Measurements from ENCODE around the gene PGLYRP3. TPM values are rescaled to one million over a fixed set of nuclear protein-coding genes. Genes with fewer than 3 reads are reported as not detected.
"Not testable (repeated sequence)": the region's sequence is repeated elsewhere in the genome, so short reads cannot be mapped to it uniquely, and the experiment has no call there.

Gene PGLYRP3
- total RNA-seq, 2 experiments from 2014 or later: not detected

- no peaks in the 10 kb centered on the region for H3K36me3 ChIP-seq (ENCODE audit: insufficient read depth, low read length)
- Mint-ChIP-seq H3K4me3 (no peak overlapping the region), H3K4me1 (ENCODE audit: low read depth) (peaks cover 22% of the 10 kb centered on the region), H3K36me3 (ENCODE audit: low read depth) (no peaks in the 10 kb centered on the region), H3K9me3 (no peaks in the 10 kb centered on the region), H3K27me3 (peaks cover 36% of the 10 kb centered on the region), H3K27ac (no peak overlapping the region)
- H3K27ac ChIP-seq (ENCODE audit: low read depth in 1 of 2, low read length in 2 of 2): no peak overlapping the region
- TF ChIP-seq, protein P1, sequence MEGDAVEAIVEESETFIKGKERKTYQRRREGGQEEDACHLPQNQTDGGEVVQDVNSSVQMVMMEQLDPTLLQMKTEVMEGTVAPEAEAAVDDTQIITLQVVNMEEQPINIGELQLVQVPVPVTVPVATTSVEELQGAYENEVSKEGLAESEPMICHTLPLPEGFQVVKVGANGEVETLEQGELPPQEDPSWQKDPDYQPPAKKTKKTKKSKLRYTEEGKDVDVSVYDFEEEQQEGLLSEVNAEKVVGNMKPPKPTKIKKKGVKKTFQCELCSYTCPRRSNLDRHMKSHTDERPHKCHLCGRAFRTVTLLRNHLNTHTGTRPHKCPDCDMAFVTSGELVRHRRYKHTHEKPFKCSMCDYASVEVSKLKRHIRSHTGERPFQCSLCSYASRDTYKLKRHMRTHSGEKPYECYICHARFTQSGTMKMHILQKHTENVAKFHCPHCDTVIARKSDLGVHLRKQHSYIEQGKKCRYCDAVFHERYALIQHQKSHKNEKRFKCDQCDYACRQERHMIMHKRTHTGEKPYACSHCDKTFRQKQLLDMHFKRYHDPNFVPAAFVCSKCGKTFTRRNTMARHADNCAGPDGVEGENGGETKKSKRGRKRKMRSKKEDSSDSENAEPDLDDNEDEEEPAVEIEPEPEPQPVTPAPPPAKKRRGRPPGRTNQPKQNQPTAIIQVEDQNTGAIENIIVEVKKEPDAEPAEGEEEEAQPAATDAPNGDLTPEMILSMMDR (IDR thresholded peaks at IDR 0.05): no peak
- H3K4me3 ChIP-seq (ENCODE audit: low read length): no peak overlapping the region
- H3K27me3 ChIP-seq (ENCODE audit: control insufficient read depth in 1 of 2, insufficient read depth in 2 of 2, low read length in 2 of 2): peaks cover 0 to 3% of the 10 kb centered on the region in 2 experiments
- CTCF ChIA-PET: no interaction called here
- ATAC-seq (ENCODE audit: poor library complexity): no peak
- POLR2A ChIA-PET: no interaction called here
- peaks cover 20% of the 10 kb centered on the region for H3K4me1 ChIP-seq (ENCODE audit: insufficient read depth, low read length)
- H3K9me3 ChIP-seq (ENCODE audit: control insufficient read depth in 1 of 2, insufficient read depth in 1 of 2, low read length in 2 of 2): no peaks in the 10 kb centered on the region
- intact Hi-C loops (cut with DNase I, micrococcal nuclease): loop anchor here in 1 of 2 experiments (10.0 kb wide), 1 partner anchor 395 kb away; no protein-coding TSS in a partner anchor
- DNase-seq: no peak
Measured at GRCh38 chr1:153349363-153350320, 36.9 kb upstream of the PGLYRP3 start.

DNA sequence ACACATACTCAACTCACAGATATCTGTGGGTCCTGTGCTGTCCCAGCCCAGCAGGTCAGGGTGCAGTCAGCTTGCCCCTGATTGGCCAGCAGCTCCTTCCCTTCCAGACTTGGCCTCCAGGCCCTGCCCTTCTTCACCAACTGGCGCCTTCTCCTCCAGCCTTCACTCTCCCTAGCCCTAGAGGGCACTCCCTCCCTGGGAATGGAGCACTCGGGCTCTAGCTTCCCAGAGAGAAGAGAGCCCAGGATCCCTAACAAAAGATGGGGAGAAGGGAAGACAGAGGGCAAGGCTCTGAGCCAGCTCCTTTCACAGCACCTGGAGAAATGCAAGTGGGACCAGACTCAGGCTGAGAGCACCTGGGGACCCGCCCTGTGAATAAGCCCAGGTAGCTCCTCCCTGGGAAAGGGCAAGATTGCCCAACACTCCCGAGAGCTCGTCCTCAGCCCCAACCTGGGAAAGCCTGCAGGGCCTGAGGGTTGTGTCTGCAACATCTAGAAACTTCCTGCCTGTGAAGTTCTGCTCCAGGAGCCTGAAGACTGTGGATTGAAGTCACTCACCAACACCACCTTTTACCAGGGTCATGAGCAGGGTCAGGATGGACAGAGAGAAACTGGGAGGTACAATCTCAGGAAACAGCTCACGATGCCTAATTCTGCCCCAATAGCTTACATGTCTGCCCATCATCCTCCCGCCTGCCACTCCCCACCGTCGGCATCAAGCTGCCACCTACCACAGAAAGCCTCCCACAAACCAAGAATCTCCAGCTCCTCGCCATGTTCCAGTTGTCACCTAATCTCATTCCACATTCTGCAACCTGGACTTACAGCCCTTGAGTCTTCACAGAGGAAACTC lies 36.0 kb upstream of the PGLYRP3 start, which contains the start of gene PGLYRP4:
Gene PGLYRP4 (minus strand): TSS at position 331 of the 852 bp plus-strand sequence. CDS start 909 bp downstream, outside the sequence.
- H3K4me1 Mint-ChIP-seq (ENCODE audit: low read depth): peaks cover 29% of the 10 kb centered on the region
- DNase-seq (no peak), ATAC-seq (ENCODE audit: poor library complexity) (no peak)
- no peaks in the 10 kb centered on the region for H3K9me3 Mint-ChIP-seq
- intact Hi-C loops (cut with DNase I, micrococcal nuclease): no loop called here
- H3K27ac Mint-ChIP-seq: no peak within 1 kb of the TSS
- POLR2A ChIA-PET: no interaction called here
- Histone ChIP-seq H3K4me1 (ENCODE audit: insufficient read depth, low read length) (peaks cover 25% of the 10 kb centered on the region), H3K27ac (ENCODE audit: low read depth in 1 of 2, low read length in 2 of 2) (no peak within 1 kb of the TSS), H3K9me3 (ENCODE audit: control insufficient read depth in 1 of 2, insufficient read depth in 1 of 2, low read length in 2 of 2) (no peaks in the 10 kb centered on the region), H3K36me3 (ENCODE audit: insufficient read depth, low read length) (no peaks in the 10 kb centered on the region), H3K4me3 (ENCODE audit: low read length) (no peak within 1 kb of the TSS), H3K27me3 (ENCODE audit: control insufficient read depth in 1 of 2, insufficient read depth in 2 of 2, low read length in 2 of 2) (peaks cover 3 to 5% of the 10 kb centered on the region in 2 experiments)
- peaks cover 36% of the 10 kb centered on the region for H3K27me3 Mint-ChIP-seq
- CTCF ChIA-PET: no interaction called here
- H3K36me3 Mint-ChIP-seq (ENCODE audit: low read depth): no peaks in the 10 kb centered on the region
- H3K4me3 Mint-ChIP-seq: no peak within 1 kb of the TSS
- TF ChIP-seq, protein P1 (IDR thresholded peaks at IDR 0.05): no peak

GRCh38 chr1:153347856-153348255 lies 35.1 kb upstream of the PGLYRP3 start:
- ATAC-seq (ENCODE audit: poor library complexity) (no peak), DNase-seq (no peak)
- H3K4me1 Mint-ChIP-seq (ENCODE audit: low read depth): peaks cover 37% of the 10 kb centered on the region
- H3K36me3 Mint-ChIP-seq (ENCODE audit: low read depth): no peaks in the 10 kb centered on the region
- ChIA-PET CTCF (no interaction called here), POLR2A (no interaction called here)
- no peaks in the 10 kb centered on the region for H3K9me3 Mint-ChIP-seq
- Histone ChIP-seq H3K27me3 (ENCODE audit: control insufficient read depth in 1 of 2, insufficient read depth in 2 of 2, low read length in 2 of 2) (peaks cover 3 to 5% of the 10 kb centered on the region in 2 experiments), H3K36me3 (ENCODE audit: insufficient read depth, low read length) (no peaks in the 10 kb centered on the region), H3K4me3 (ENCODE audit: low read length) (no peak overlapping the region), H3K4me1 (ENCODE audit: insufficient read depth, low read length) (peaks cover 25% of the 10 kb centered on the region), H3K9me3 (ENCODE audit: control insufficient read depth in 1 of 2, insufficient read depth in 1 of 2, low read length in 2 of 2) (no peaks in the 10 kb centered on the region), H3K27ac (ENCODE audit: low read depth in 1 of 2, low read length in 2 of 2) (no peak overlapping the region)
- H3K27ac Mint-ChIP-seq: no peak overlapping the region
- intact Hi-C loops (cut with DNase I, micrococcal nuclease): no loop called here
- TF ChIP-seq, protein P1 (IDR thresholded peaks at IDR 0.05): no peak
- peaks cover 36% of the 10 kb centered on the region for H3K27me3 Mint-ChIP-seq
- H3K4me3 Mint-ChIP-seq: no peak overlapping the region

GRCh38 chr1:153347049-153347448 lies 34.3 kb upstream of the PGLYRP3 start:
- ATAC-seq (ENCODE audit: poor library complexity); DNase-seq; H3K4me3 ChIP-seq (ENCODE audit: low read length); H3K36me3 Mint-ChIP-seq (ENCODE audit: low read depth); H3K36me3 ChIP-seq (ENCODE audit: insufficient read depth, low read length); H3K4me3 Mint-ChIP-seq; intact Hi-C loops (cut with DNase I, micrococcal nuclease); H3K27me3 ChIP-seq (ENCODE audit: control insufficient read depth in 1 of 2, insufficient read depth in 2 of 2, low read length in 2 of 2); H3K27ac Mint-ChIP-seq; H3K9me3 ChIP-seq (ENCODE audit: control insufficient read depth in 1 of 2, insufficient read depth in 1 of 2, low read length in 2 of 2); H3K27ac ChIP-seq (ENCODE audit: low read depth in 1 of 2, low read length in 2 of 2); H3K9me3 Mint-ChIP-seq; POLR2A ChIA-PET; CTCF ChIA-PET: not testable (repeated sequence)
- Mint-ChIP-seq H3K27me3 (peaks cover 36% of the 10 kb centered on the region), H3K4me1 (ENCODE audit: low read depth) (peaks cover 44% of the 10 kb centered on the region)
- H3K4me1 ChIP-seq (ENCODE audit: insufficient read depth, low read length): peaks cover 25% of the 10 kb centered on the region

Measured in CD4-positive, alpha-beta T cell (primary cell).